AG08395 (cell line): ENCODE measurements around the gene RPL3.
A peak's percentile ranks its signal among the peaks of the same experiment; 100 is the strongest.

Source experiments
- DNase-seq: peaks from one replicate; pipeline ENCODE4 v3.0.0; 2012; ENCODE audit warnings: mixed read lengths, low spot score

The RPL3 gene

GRCh38 chr22:39282645-39283321 lies 36.6 kb downstream of the RPL3 start:
- DNase-seq = no peak

- DNase-seq = no peak
Measured at GRCh38 chr22:39281126-39281525, 38.3 kb downstream of the RPL3 start.

GRCh38 chr22:39280250-39280649 lies 39.2 kb downstream of the RPL3 start:
- no peak for DNase-seq

DNA sequence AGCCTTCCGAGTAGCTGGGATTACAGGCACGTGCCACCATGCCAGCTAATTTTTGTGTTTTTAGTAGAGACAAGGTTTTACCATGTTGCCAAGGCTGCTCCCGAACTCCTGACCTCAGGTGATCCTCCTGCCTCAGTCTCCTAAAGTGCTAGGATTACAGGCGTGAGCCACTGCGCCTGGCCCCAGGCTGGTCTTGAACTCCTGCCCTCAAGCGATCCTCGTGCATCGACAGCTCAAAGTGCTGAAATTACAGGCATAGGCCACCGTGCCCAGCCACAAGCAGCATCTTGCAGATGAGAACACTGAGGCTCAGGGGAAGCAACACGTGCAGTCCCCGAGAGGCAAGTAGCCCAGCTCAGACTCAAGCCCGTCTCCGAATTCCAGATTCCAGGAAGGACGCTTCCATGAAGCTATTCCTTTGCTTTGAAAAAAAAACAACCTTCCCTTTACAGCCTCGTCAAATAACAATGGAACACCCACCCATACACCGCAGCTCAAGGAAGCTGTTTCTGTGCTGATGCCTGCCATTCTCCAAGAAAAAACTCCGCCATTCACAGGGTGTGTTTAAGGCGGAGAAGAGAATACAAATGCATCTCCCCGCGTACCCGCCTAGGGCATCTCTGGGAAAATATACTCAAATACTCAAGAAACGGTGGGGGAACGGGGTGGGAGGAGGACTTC lies 40.1 kb downstream of the RPL3 start:
- no peak for DNase-seq

GRCh38 chr22:39278040-39278439 lies 41.4 kb downstream of the RPL3 start:
- DNase-seq = peak; percentile 69

DNA sequence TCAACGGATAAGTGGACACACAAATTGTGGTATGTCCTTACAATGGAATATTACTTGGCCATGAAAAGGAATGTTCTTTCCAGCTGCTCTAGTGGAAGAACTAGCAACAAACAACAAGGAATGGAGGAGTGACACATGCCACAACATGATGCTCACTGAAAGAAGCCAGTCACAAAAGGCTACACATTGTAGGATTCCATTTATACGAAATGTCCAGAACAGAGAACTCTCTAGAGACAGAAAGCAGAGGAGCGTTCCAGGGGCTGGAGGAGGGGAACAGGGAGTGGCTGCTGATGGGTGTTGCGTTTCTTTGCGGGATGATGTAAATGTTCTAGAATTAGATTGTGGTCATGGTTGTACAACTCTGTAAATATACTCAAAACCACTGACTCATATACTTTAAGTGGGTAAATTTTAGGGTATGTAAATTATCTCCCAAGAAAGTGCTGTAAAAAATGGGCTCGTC lies 42.2 kb downstream of the RPL3 start:
- DNase-seq = no peak

DNA sequence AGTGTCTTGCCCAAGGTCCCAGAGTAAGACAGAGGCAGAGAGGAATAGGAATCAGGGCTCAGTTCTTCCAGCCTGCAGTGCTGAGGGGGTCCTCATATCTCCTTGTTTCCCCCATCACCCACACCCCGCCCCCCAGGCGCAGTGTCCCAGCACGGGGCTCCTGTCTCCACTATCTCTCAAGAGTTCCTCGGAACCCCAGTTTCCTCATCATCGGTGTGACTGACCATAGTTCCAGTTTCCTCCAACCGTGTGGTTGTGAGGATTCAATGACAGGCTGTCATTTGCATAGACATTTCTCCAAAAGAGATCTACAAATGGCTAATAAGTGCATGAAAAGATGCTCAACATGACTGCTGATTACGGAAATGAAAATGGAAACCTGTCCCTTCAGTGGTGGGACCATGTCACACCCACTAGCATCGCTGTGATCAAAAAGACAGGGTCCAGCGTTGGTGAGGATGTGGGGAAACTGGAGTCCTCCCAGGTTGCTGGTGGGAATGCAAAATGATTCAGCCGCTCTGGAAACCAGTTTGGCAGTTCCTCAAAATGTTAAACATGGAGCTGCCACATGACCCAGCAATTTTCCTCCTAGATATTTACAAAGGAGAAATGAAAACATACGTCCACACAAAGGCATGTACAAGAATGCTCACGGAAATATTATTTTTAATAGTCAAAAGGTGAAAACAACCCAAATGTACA lies 42.8 kb downstream of the RPL3 start:
- no peak for DNase-seq

GRCh38 chr22:39275814-39276439 lies 43.5 kb downstream of the RPL3 start:
- DNase-seq = no peak

GRCh38 chr22:39273950-39274887 lies 45.2 kb downstream of the RPL3 start:
- DNase-seq = no peak

DNA sequence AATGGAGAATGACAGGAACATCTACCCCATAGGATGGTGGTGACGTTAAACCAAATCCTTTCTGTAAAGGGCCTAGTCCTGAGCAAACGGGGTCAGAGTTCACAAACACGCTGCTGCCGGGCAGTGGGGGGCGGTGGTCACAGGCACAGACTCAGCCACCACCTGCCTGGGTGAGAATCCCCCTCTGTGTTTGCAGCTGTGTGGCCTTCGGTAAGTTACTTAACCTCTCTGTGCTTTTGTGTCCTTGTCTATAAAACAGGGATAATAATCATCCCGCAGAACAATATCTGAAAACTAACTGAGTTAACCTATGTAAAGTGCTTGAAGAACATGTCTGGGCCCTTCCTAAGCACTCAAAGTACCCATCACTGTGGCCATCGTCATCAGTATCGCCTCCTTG lies 48.6 kb downstream of the RPL3 start:
- no peak for DNase-seq

- DNase-seq = no peak
Measured at GRCh38 chr22:39270280-39270679, 49.1 kb downstream of the RPL3 start.

GRCh38 chr22:39269095-39269790 lies 50.2 kb downstream of the RPL3 start:
- DNase-seq = no peak

- DNase-seq = no peak
Measured at GRCh38 chr22:39268645-39269044, 50.8 kb downstream of the RPL3 start.

DNA sequence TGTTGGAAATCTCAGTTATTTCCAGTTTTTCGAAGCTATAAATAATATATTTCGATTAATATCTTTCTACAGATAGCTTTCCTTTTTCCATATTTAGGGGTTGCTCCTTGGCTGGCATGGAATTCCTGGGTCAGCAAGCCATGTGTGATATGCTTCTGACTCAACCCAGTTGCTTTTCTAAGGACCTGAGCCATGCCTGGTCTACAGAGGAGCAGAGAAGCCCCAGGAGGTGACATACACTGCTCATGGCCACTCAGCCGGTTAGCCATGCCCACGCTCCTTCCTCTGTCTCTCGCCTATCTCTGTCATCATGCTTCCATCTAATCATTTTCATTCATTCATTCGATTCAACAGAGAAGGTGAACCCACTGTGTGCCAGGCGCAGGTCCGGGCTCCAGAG lies 51.4 kb downstream of the RPL3 start:
- no peak for DNase-seq

DNA sequence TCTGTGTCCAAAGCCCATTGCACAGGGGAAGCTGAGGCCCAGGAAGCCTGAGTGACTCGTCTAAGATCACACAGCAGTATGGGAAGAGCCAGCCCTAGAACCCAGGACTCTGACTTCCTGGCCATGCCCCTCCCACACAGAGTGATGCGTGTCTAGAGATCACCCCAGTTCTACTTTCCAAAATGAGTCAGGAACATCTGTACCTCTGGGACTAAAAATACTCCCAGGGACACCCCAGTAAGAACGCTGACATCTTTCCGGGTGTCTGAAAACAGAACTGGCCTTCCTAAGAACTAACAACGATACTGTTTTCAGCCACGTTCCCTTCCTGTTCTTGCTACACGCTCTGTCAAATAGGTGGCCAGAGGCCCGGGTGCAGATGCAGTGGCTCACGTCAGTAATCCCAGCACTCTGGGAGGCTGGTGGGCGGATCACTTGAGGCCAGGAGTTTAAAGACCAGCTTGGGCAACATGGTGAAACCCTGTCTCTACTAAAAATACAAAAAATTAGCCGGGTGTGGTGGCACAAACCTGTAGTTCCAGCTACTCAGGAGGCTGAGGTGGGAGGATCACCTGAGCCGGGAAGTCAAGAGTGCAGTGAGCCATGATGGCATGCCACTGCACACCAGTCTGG lies 52.9 kb downstream of the RPL3 start:
- DNase-seq = no peak

GRCh38 chr22:39265143-39265886 lies 54.1 kb downstream of the RPL3 start:
- no peak for DNase-seq

GRCh38 chr22:39264349-39265038 lies 54.9 kb downstream of the RPL3 start:
- no peak for DNase-seq

GRCh38 chr22:39263626-39264348 lies 55.6 kb downstream of the RPL3 start:
- DNase-seq = no peak
